Endothelial cell of umbilical vein (primary cell): Measurements from ENCODE around the gene DACT2. TPM values are rescaled to one million over a fixed set of nuclear protein-coding genes. Genes with fewer than 3 reads are reported as not detected.

Experiments
- Bru-seq: library from RNA; stranded (reverse); fragments of 400-500 nt; gene quantifications from one replicate; lab custom pipeline; 2021; lab: Mats Ljungman, UMichigan
- BruChase-seq, 2 experiments: library from RNA; stranded (reverse); fragments of 400-500 nt; gene quantifications; one replicate each; lab custom pipeline; 2021; lab: Mats Ljungman, UMichigan
- BruUV-seq: library from RNA; stranded (reverse); fragments of 400-500 nt; replicated peaks from 2 replicates; lab custom pipeline; 2021; lab: Mats Ljungman, UMichigan
- CTCF ChIA-PET: fragments of 300-600, 350-600 bp; sonication (Branson Sonifier 250); formaldehyde crosslinking; loops from one replicate; lab custom pipeline; 2021; ENCODE audit warnings: antibody characterized with exemption, inconsistent platforms; lab: Charles Lee
- POLR2A ChIA-PET: fragments of 300-600, 350-600 bp; sonication (Branson Sonifier 250); formaldehyde crosslinking; loops from one replicate; lab custom pipeline; 2021; ENCODE audit warnings: antibody characterized with exemption, inconsistent platforms; lab: Charles Lee
- DNase-seq: peaks from one replicate; pipeline ENCODE4 v3.0.0-alpha.2; 2011; ENCODE audit warnings: low read depth, low spot score
- FAIRE-seq: peaks from 2 replicates; lab custom pipeline; 2011; peaks lifted over from hg19 to GRCh38; lab: Jason Lieb, UNC
- H2AFZ ChIP-seq: 2 replicates; pipeline ENCODE4 v1.6.0; 2012; ENCODE audit warnings: low read depth, low read length, control low read depth, inconsistent platforms
- H3K27ac ChIP-seq: 2 replicates; pipeline ENCODE4 v1.5.1; 2011; ENCODE audit warnings: low read depth, mild to moderate bottlenecking, control low read depth, low read length, moderate library complexity; ENCODE audit not compliant: insufficient read depth
- H3K27me3 ChIP-seq, 2 experiments: 2 replicates each; pipeline versions ENCODE4 v1.6.0 to v1.6.1; 2011; ENCODE audit warnings: low read length in 2 of 2, mixed read lengths in 1 of 2; ENCODE audit not compliant: control insufficient read depth in 2 of 2, insufficient read depth in 2 of 2
- H3K36me3 ChIP-seq, 2 experiments: 2 replicates in 1 of 2; 3 replicates in 1 of 2; pipeline ENCODE4 v1.5.1; 2011; ENCODE audit warnings: low read length in 2 of 2, mild to moderate bottlenecking in 1 of 2, moderate library complexity in 1 of 2; ENCODE audit not compliant: control insufficient read depth in 2 of 2, insufficient read depth in 2 of 2; ENCODE audit errors: extremely low read depth in 1 of 2
- H3K4me1 ChIP-seq: 3 replicates; pipeline ENCODE4 v1.5.1; 2011; ENCODE audit warnings: mild to moderate bottlenecking, low read length; ENCODE audit not compliant: control insufficient read depth, insufficient read depth; ENCODE audit errors: extremely low read depth
- H3K4me2 ChIP-seq: 2 replicates; pipeline ENCODE4 v1.6.1; 2011; ENCODE audit warnings: low read length, control low read depth, mixed read lengths; ENCODE audit not compliant: insufficient read depth
- H3K4me3 ChIP-seq, 3 experiments: fragments of 200-600 bp in 1 of 3; sonication (generic), shearing (Covaris generic) in 1 of 3; replicated peaks in 1 of 3; 2 replicates each; pipeline ENCODE4 v1.5.1; 2011 to 2016; ENCODE audit warnings: control low read depth in 3 of 3, low read length in 3 of 3, mild to moderate bottlenecking in 2 of 3, inconsistent platforms in 1 of 3, low read depth in 1 of 3, moderate library complexity in 1 of 3; ENCODE audit not compliant: insufficient read depth in 1 of 3
- H3K79me2 ChIP-seq: 2 replicates; pipeline ENCODE4 v1.6.0; 2012; ENCODE audit warnings: low read length, inconsistent platforms; ENCODE audit not compliant: control insufficient read depth, insufficient read depth
- H3K9ac ChIP-seq: replicated peaks from 2 replicates; pipeline ENCODE3; 2011; ENCODE audit warnings: low read length, control low read depth; ENCODE audit not compliant: insufficient read depth; ENCODE audit errors: extremely low read depth
- H3K9me1 ChIP-seq: replicated peaks from 3 replicates; pipeline ENCODE4 v1.6.0; 2011; ENCODE audit warnings: mild to moderate bottlenecking, low read length; ENCODE audit not compliant: control insufficient read depth, insufficient read depth; ENCODE audit errors: extremely low read depth
- H3K9me3 ChIP-seq: replicated peaks from 2 replicates; pipeline ENCODE4 v1.5.1; 2012; ENCODE audit warnings: low read length, inconsistent platforms; ENCODE audit not compliant: control insufficient read depth, insufficient read depth
- H4K20me1 ChIP-seq: replicated peaks from 2 replicates; pipeline ENCODE3; 2011; ENCODE audit warnings: mild to moderate bottlenecking, low read length; ENCODE audit not compliant: control insufficient read depth, insufficient read depth; ENCODE audit errors: extremely low read depth
- CTCF ChIP-seq, 2 donors: IDR thresholded peaks; 1 replicate in 1 of 2; 2 replicates in 1 of 2; pipeline ENCODE4 v1.5.1; 2011; ENCODE audit warnings: low read length in 2 of 2, mild to moderate bottlenecking in 2 of 2, moderate library complexity in 2 of 2, control low read depth in 1 of 2, inconsistent platforms in 1 of 2, low read depth in 1 of 2; ENCODE audit not compliant: insufficient read depth in 1 of 2; ENCODE audit errors: extremely low read depth in 1 of 2
- EZH2 ChIP-seq: IDR thresholded peaks from 2 replicates; pipeline ENCODE4 v1.6.1; 2012; ENCODE audit warnings: borderline replicate concordance, low read depth, mild to moderate bottlenecking, moderate library complexity, low read length, inconsistent platforms; ENCODE audit not compliant: severe bottlenecking
- FOS ChIP-seq: IDR thresholded peaks from 2 replicates; pipeline ENCODE4 v1.6.1; 2011; ENCODE audit warnings: mild to moderate bottlenecking, low read length, moderate library complexity, borderline replicate concordance; ENCODE audit not compliant: insufficient read depth
- GATA2 ChIP-seq: IDR thresholded peaks from 2 replicates; pipeline ENCODE4 v1.7.0; 2011; ENCODE audit warnings: low read depth, mild to moderate bottlenecking, moderate library complexity, mixed read lengths, low read length; ENCODE audit not compliant: insufficient read length, insufficient read depth
- JUN ChIP-seq: IDR thresholded peaks from 2 replicates; pipeline ENCODE4 v1.6.1; 2011; ENCODE audit warnings: borderline replicate concordance, low read depth; ENCODE audit not compliant: insufficient read length, insufficient read depth
- MYC ChIP-seq: IDR thresholded peaks from one replicate; pipeline ENCODE4 v1.6.1; 2011; ENCODE audit warnings: mild to moderate bottlenecking, low read depth, low read length
- POLR2A ChIP-seq: IDR thresholded peaks from 2 replicates; pipeline ENCODE4 v1.6.1; 2012; ENCODE audit warnings: low read depth, mild to moderate bottlenecking, control low read depth, low read length
- POLR2AphosphoS5 ChIP-seq: IDR thresholded peaks from 2 replicates; pipeline ENCODE4 v1.6.1; 2012; ENCODE audit warnings: low read depth, mild to moderate bottlenecking, control low read depth, low read length, moderate library complexity; ENCODE audit not compliant: insufficient read depth
- dilution Hi-C: fragments of 300-500 bp; cut with MboI; formaldehyde crosslinking; loops from one replicate; pipeline ENCODE4 v1.15.0; 2019; ENCODE audit warnings: low sequenced_read_pairs; ENCODE audit not compliant: extremely low pct_ligation_motif_present
- intact Hi-C: fragments of 100-400 bp; cut with micrococcal nuclease; formaldehyde crosslinking; loops from one replicate; pipeline ENCODE4 v1.10.0; 2022
- long read RNA-seq: library from polyadenylated mRNA; stranded (forward); transcript quantifications from one replicate; pipeline ENCODE4 v2.0.0, GENCODE V29; 2021
- polyA minus RNA-seq, 3 experiments: library from RNA; depleted of rRNA, polyadenylated mRNA; stranded (reverse); fragments of >200 nt; gene quantifications; 1 replicate in 1 of 3; 2 replicates in 2 of 3; pipeline ENCODE4 v1.2.3, GENCODE V29; 2011
- polyA plus RNA-seq, 4 experiments: library from polyadenylated mRNA; depleted of rRNA in 3 of 4; stranded (reverse) in 3 of 4; unstranded in 1 of 4; fragments of >200 nt; gene quantifications; 2 replicates each; pipeline versions ENCODE4 v1.2.1 to v1.2.3, GENCODE V29; 2011 to 2012; ENCODE audit warnings: missing spikeins in 1 of 4
- total RNA-seq: library from RNA; stranded (reverse); gene quantifications from 2 replicates; pipeline ENCODE4 v1.2.3, GENCODE V29; 2021
- TF ChIP-seq, protein P1 (sequence below): IDR thresholded peaks from 2 replicates; pipeline ENCODE4 v1.6.1; 2011; ENCODE audit not compliant: insufficient read depth, insufficient read length

The DACT2 gene
- total RNA-seq (not detected in 2 replicates), polyA plus RNA-seq (not detected in 2 replicates), polyA minus RNA-seq (not detected in 2 replicates), Bru-seq, nascent RNA (not detected), BruChase-seq, experiment 1, labeled RNA remaining after a 6-hour chase (not detected), BruChase-seq, experiment 2, labeled RNA remaining after a 2-hour chase (not detected)
- polyA plus RNA-seq (2011; cell fraction: cytosol; rRNA removed) = not detected in 2 replicates
- polyA plus RNA-seq (2011; cell fraction: nucleus; rRNA removed) = not detected in 2 replicates
- polyA plus RNA-seq (2012) = not detected in 2 replicates
- polyA minus RNA-seq (2011; cell fraction: cytosol; rRNA and poly(A)+ RNA removed) = not detected
- not detected in 2 replicates for polyA minus RNA-seq (2011; cell fraction: nucleus; rRNA and poly(A)+ RNA removed)
- long read RNA-seq = 0 reads

DNA sequence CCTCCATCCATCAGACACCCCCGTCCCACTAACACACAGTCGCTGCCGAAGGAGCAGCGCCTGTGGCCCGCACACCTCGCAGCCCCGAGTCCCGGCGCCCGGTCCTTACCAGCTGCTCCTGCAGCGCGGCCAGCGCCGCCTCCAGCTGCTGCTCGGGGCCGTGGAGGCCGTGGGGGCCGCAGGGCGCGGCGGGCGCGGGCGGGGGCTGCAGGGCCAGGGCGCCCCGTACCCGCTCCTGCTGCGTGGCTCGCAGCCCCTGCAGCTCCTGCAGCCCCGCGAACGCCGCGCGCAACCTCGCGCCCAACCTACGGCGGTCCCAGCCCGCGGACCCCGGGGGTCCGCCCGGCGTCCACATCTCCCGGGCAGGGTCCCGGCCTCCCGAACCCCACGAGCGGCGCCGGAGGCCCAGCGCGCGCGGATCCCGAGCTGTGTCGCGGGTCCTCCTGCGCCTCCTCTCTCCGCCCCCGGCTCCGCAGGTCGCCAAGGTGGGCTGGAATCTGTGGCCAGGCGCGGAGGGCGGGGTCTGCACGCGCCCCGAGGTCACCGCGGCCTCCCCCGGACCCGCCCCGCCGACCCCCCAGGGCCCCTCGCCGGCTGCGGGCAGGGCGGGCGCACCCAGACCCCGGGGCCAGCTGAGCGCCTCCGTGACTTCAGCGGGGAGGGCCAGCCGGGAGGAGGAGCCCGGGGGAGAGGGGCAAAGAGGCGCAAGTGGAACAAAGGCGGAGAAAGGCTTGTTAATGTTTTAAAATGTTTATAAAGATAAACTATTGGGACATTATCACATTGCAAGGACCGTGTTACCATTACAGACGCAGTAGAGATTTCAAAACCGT is at the start of gene DACT2:
DACT2 (minus strand) TSS at position 499 of the 833 bp plus-strand sequence; CDS start at position 355, 144 bp downstream.
- no peak for DNase-seq
- intact Hi-C loops = no loop called here
- Histone ChIP-seq H3K4me3 (no peak within 1 kb of the TSS), H3K4me2 (no peak within 1 kb of the TSS), H3K9ac (no peak within 1 kb of the TSS), H3K4me1 (no peaks in the 10 kb centered on the region), H3K79me2 (no peaks in the 10 kb centered on the region), H3K27me3 (peaks cover 15 to 32% of the 10 kb centered on the region in 2 experiments), H4K20me1 (no peaks in the 10 kb centered on the region), H3K27ac (no peak within 1 kb of the TSS), H2AFZ (no peak within 1 kb of the TSS), H3K36me3 (no peaks in the 10 kb centered on the region), H3K9me3 (no peaks in the 10 kb centered on the region), H3K9me1 (no peaks in the 10 kb centered on the region)
- ChIA-PET POLR2A (no interaction called here), CTCF (no interaction called here)
- no TSS peak for BruUV-seq
- dilution Hi-C loops = no loop called here
- TF ChIP-seq EZH2 = peak; percentile 55
- no peak for TF ChIP-seq JUN
- TF ChIP-seq MYC = no peak
- no peak for FAIRE-seq

DNA sequence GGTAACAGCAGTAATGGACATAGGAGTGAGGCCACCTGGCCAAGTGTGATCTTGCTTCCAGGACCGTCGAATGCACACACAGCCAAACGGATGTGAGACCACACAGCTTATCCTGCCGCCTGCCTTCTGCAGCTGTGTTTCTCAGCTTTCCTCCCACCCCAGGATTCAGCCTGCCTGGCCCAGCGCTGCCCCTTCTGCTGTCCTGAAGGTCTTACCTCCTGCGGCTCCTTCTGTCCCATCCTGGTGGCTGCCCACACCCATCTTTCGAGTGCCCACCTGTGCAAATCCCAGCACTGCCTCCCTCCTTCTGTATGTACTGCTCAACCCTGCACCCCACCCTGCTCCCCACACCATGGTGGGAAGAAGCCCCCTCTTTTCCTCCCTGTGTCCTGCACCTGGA is 49.4 kb upstream of the DACT2 start:
- no TSS peak for BruUV-seq
- Histone ChIP-seq H3K4me1 (no peaks in the 10 kb centered on the region), H3K4me2 (no peak overlapping the region), H3K9me3 (no peaks in the 10 kb centered on the region), H3K4me3 (no peak overlapping the region), H4K20me1 (no peaks in the 10 kb centered on the region), H2AFZ (no peak overlapping the region), H3K9me1 (no peaks in the 10 kb centered on the region), H3K27ac (no peak overlapping the region), H3K27me3 (no peaks in the 10 kb centered on the region), H3K36me3 (no peaks in the 10 kb centered on the region), H3K79me2 (no peaks in the 10 kb centered on the region), H3K9ac (no peak overlapping the region)
- ChIA-PET POLR2A (no interaction called here), CTCF (no interaction called here)
- FAIRE-seq = no peak
- intact Hi-C loops = no loop called here
- dilution Hi-C loops = no loop called here
- no peak for DNase-seq
- TF ChIP-seq CTCF (IDR thresholded peaks at IDR 0.05; ENCODE audit: extremely low read depth in 1 of 2, insufficient read depth in 1 of 2, low read depth in 1 of 2, low read length in 2 of 2) (no peak), POLR2AphosphoS5 (no peak), POLR2A (no peak), FOS (no peak), JUN (no peak), GATA2 (no peak), MYC (no peak), EZH2 (no peak)
- TF ChIP-seq, protein P1, sequence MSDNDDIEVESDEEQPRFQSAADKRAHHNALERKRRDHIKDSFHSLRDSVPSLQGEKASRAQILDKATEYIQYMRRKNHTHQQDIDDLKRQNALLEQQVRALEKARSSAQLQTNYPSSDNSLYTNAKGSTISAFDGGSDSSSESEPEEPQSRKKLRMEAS = no peak
